Measurements from ENCODE around the gene PGR.

Gene PGR

DNA sequence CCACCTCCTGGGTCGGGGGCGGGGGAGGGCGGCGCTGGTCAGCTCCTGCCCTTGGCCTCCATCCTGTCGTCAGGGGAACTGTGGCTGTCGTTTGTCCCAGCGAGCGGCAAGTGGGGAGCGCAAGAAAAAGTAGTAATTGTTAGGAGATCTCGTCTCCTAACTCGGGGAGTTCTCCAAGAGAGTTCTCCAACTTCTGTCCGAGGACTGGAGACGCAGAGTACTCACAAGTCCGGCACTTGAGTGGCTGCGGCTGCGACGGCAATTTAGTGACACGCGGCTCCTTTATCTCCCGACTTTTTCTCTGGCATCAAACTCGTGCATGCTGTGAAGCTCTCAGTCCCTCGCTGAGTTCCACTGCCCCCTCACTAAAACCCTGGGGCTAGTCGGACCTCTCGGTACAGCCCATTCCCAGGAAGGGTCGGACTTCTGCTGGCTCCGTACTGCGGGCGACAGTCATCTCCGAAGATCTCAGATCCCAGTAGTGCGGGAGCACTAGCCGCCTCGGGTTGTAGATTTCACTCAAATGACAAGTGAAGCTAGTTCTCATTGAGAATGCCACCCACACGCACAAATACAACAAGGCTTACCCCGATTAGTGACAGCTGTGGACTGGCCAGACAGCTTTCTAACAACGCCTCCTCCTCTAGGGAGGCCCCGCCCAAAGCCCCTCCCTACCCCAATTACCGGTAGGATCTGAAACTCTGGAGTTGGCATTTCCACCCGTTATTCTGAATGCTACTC lies at the start of gene PGR:
Gene PGR (minus strand): TSS at position 611 of the 741 bp plus-strand sequence. CDS start 743 bp downstream, outside the sequence.
- H3K4me3 ChIP-seq (ENCODE audit: low read length) = no peak within 1 kb of the TSS
- DNase-seq (ENCODE audit: low read depth) = no peak
- TF ChIP-seq, protein P1, sequence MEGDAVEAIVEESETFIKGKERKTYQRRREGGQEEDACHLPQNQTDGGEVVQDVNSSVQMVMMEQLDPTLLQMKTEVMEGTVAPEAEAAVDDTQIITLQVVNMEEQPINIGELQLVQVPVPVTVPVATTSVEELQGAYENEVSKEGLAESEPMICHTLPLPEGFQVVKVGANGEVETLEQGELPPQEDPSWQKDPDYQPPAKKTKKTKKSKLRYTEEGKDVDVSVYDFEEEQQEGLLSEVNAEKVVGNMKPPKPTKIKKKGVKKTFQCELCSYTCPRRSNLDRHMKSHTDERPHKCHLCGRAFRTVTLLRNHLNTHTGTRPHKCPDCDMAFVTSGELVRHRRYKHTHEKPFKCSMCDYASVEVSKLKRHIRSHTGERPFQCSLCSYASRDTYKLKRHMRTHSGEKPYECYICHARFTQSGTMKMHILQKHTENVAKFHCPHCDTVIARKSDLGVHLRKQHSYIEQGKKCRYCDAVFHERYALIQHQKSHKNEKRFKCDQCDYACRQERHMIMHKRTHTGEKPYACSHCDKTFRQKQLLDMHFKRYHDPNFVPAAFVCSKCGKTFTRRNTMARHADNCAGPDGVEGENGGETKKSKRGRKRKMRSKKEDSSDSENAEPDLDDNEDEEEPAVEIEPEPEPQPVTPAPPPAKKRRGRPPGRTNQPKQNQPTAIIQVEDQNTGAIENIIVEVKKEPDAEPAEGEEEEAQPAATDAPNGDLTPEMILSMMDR (conservative IDR thresholded peaks at IDR 0.05; ENCODE audit: low read length) = no peak

DNA sequence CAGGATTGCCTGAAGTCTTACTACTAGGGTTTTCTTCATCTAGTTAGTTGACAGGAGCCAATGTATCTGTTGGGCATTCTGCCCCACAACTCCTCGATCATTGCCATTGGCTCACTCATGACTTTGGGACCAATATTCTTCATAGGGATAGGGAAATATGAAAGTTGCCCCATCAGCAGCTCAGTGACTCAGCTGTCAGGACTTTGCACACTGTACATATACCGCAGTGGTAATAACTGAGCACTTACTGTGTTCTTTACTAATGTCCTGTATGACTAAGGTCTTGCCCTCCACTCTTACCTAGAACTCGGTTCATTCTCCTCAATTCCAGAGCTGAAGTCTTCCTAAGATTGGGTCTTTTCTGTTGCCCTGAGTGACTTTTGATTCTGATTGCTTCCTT lies 46.8 kb upstream of the PGR start:
- DNase-seq (ENCODE audit: low read depth) = no peak
- TF ChIP-seq, protein P1 (conservative IDR thresholded peaks at IDR 0.05; ENCODE audit: low read length) = no peak
- no peak overlapping the region for H3K4me3 ChIP-seq (ENCODE audit: low read length)

DNA sequence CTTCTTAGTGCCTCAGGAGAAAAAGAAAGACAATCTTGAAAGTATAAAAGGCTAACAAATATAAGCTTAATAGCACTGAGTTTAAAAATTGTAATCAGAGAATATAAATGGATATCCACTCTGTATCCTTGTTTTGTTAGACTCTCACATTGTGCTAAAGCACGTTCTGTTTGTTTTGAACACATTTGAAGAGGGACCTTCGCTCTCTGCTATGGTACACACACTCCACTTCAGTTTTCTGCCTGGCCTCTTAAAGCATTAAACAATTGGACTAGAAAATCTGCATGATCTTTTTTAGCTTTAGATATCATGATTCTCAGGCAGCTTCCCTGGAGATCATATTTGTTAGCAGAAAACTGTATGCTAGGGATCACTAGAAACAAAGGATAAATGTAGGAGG lies 40.3 kb upstream of the PGR start:
- DNase-seq (ENCODE audit: low read depth) = no peak
- TF ChIP-seq, protein P1 (conservative IDR thresholded peaks at IDR 0.05; ENCODE audit: low read length) = no peak
- no peak overlapping the region for H3K4me3 ChIP-seq (ENCODE audit: low read length)

DNA sequence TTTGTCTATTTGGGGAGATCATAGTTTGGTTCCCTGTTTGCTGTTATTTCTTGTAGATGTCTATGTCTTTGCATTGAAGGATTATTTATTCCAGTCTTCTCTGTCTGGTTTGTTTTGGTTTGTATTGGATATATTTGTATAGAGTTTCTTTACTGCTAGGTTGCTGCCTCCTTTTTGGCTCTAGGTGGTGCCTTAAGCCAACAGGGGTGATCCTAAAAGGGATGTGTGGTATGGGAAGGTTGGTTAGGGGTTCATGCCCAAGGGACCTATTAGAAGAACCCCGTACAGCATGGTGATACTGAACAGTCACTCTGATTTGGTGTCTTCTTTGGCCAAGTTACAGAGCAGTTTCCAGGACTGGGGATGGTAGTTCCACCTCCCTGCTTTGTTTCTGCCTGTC lies 36.4 kb upstream of the PGR start:
- TF ChIP-seq, protein P1 (conservative IDR thresholded peaks at IDR 0.05; ENCODE audit: low read length) = no peak
- DNase-seq (ENCODE audit: low read depth) = no peak

DNA sequence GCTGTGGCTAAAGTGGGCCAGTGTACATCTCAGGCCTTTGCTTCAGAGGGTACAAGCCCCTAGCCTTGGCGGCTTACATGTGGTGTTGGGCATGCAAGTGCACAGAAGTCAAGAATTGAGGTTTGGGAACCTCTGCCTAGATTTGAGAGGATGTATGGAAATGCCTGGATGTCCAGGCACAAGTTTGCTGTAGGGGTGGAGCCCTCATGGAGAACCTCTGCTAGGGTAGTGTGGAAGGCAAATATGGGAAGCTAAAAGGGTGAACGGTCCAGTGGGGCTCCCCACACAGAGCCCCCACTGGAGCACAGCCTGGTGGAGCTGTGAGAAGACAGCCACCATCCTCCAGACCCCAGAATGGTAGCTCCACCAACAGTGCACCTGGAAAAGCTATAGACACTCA lies 28.5 kb upstream of the PGR start:
- TF ChIP-seq, protein P1 (conservative IDR thresholded peaks at IDR 0.05; ENCODE audit: low read length) = no peak
- no peak overlapping the region for H3K4me3 ChIP-seq (ENCODE audit: low read length)
- DNase-seq (ENCODE audit: low read depth) = no peak

More for the DNA sequence above, 36.4 kb upstream of the PGR start:
- H3K4me3 ChIP-seq (ENCODE audit: low read length) = no peak overlapping the region

DNA sequence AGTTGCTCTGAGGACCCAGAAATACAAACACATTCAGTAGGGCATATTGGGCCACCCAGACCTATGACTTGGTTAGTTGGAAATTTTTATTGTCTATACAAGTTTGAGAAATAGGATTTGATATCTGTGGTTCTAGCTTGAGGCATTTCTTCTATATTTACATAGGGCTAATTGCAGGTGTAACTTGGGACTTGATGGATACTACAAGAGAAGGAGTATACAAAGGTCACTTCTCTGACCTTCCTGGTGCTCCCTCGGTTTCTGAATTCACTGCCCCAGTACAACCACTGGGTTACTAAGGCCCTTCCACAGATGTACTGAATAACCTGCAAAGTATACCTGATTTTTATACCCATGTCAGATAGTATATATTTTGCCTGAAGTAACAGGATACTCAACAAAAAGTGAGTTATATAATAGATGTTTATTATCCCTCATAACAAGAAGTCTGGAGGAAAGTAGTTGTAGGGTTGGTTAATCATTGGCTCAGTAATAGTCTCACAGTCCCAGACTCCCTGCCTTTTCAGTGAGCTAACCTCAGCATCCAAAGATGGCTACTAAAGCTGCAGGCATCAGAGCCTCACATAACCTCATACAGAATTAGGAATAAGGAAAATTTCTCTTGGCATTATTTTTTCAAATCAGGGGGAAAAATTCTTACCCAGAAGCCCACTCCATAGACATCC lies 8.8 kb upstream of the PGR start:
- TF ChIP-seq, protein P1 (conservative IDR thresholded peaks at IDR 0.05; ENCODE audit: low read length) = no peak
- no peak overlapping the region for H3K4me3 ChIP-seq (ENCODE audit: low read length)
- no peak for DNase-seq (ENCODE audit: low read depth)

DNA sequence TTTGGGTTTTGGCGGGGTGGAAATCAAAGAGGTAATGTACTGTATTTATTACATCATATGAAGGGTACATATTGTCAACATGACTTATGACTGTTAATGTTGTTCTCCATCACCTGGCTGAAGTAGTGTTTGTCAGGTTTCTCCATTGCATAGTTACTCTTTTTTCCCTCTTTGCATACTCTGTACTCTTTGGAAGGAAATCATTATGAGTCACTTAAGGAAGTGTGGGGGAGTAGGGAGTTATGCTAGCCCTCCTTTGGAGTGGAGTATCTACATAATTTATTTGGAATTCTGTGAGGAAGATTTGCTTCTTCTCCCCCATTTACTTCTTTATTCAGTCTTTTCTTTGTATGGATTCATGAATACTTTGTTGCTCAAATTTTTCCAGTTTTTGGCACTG lies 3.6 kb upstream of the PGR start:
- no peak overlapping the region for H3K4me3 ChIP-seq (ENCODE audit: low read length)
- DNase-seq (ENCODE audit: low read depth) = no peak
- TF ChIP-seq, protein P1 (conservative IDR thresholded peaks at IDR 0.05; ENCODE audit: low read length) = no peak
